D721Med (cell line): ENCODE results near the gene CST3.

Experiments
- DNase-seq: peaks from one replicate; pipeline ENCODE4 v3.0.0; 2011; ENCODE audit warnings: low spot score; ENCODE audit not compliant: insufficient read length
- FAIRE-seq: peaks from 2 replicates; lab custom pipeline; 2011; peaks lifted over from hg19 to GRCh38; lab: Jason Lieb, UNC
- TF ChIP-seq, protein P1 (sequence below): IDR thresholded peaks from 2 replicates; pipeline ENCODE4 v1.5.1; 2012; ENCODE audit warnings: mild to moderate bottlenecking, control low read depth; ENCODE audit not compliant: insufficient read depth; ENCODE audit errors: missing control alignments

The CST3 gene

GRCh38 chr20:23643659-23644058, 5.9 kb upstream of the CST3 start:
- TF ChIP-seq, protein P1, sequence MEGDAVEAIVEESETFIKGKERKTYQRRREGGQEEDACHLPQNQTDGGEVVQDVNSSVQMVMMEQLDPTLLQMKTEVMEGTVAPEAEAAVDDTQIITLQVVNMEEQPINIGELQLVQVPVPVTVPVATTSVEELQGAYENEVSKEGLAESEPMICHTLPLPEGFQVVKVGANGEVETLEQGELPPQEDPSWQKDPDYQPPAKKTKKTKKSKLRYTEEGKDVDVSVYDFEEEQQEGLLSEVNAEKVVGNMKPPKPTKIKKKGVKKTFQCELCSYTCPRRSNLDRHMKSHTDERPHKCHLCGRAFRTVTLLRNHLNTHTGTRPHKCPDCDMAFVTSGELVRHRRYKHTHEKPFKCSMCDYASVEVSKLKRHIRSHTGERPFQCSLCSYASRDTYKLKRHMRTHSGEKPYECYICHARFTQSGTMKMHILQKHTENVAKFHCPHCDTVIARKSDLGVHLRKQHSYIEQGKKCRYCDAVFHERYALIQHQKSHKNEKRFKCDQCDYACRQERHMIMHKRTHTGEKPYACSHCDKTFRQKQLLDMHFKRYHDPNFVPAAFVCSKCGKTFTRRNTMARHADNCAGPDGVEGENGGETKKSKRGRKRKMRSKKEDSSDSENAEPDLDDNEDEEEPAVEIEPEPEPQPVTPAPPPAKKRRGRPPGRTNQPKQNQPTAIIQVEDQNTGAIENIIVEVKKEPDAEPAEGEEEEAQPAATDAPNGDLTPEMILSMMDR, result no peak
- no peak for FAIRE-seq
- DNase-seq, result no peak

- DNase-seq, result no peak
Measured at GRCh38 chr20:23641936-23642751, 4.4 kb upstream of the CST3 start.

DNA sequence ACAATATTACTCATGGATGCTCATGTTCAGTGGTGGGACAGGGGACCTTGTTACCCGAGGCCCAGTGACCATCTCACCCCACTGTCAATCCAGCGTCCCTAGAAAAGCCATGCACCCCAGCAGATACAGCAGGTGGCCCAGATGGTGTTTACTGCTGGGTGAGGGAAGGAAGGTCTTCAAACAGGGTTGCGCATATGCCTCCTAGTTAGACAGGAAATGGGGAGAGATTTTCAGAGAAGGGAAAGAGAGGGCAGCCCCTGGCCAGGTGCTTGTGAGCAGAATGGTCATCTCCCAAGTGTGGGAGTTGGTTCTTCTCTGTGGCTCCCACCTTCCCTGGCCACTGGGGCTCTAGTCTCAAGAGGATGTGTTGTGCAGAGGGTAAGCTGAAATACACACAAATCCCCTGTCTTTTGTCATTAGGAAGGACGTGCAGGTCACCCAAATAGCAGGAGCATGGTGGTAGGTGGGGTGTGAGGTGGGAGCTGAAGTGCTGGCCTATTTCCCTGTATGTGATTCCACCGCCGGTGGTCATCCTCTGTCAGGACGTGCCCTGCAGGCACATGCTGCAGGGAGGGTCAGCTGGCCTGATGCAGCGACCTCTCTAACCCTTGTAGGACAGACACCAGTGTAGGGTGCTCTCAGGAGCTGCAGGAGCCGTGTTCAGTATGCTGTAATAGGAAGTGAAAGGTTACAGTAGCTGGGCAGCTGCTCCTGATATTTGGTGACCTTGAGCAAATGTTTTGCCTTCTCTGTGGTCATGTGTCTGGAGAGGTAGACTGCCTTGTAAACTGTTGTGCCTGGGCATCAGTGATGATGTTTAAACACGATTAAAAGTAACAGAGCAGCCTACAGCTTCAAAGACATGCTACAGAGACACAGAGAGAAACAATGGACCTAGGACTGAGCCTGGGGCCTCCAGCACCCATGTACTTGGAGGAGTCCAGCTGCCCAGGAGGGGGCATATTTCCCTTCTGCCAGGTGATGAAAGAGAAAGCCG, 3.2 kb upstream of the CST3 start:
- FAIRE-seq (no peak), DNase-seq (no peak)
- TF ChIP-seq, protein P1, result no peak

More at GRCh38 chr20:23641936-23642751, 4.4 kb upstream of the CST3 start:
- FAIRE-seq, result no peak
- TF ChIP-seq, protein P1, result no peak

GRCh38 chr20:23640018-23640601, 2.4 kb upstream of the CST3 start:
- FAIRE-seq, result no peak

DNA sequence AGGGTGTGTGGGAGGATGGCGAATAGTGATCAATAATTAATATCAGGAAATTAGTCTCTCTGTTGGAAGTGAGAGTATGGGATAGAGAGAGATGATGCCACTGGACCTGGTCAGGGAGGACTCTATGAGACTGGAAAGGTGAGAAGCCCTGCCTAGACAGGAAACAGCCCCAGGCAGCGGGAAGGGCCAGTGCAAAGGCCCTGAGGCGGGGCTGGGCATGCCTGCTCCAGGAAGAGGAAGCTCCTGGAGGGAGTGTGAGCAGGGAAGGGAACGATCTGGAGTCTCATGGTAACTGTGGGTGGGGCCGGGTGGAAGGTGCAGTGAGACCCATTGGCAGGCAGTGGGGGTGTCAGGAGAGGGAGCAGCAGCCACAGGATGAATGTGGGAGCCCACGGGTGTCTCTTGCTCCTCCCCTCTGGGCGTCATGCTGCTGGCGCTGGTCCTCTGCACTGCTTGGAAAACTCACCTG, 1.8 kb upstream of the CST3 start:
- FAIRE-seq (no peak), DNase-seq (no peak)
- TF ChIP-seq, protein P1, result no peak

More at GRCh38 chr20:23640018-23640601, 2.4 kb upstream of the CST3 start:
- TF ChIP-seq, protein P1, result no peak
- DNase-seq, result no peak

- TF ChIP-seq, protein P1, result no peak
- DNase-seq (no peak), FAIRE-seq (no peak)
Measured at GRCh38 chr20:23638309-23638708, 554 bp upstream of the CST3 start.
